KMS-11 (cell line): ENCODE results near the gene GRIK1.

Experiments
- H2AFZ ChIP-seq: fragments of 200-600 bp; sonication (generic); 2 replicates; pipeline ENCODE4 v1.6.1; 2016; ENCODE audit warnings: antibody characterized with exemption, mixed run types, low read depth
- H3K27ac ChIP-seq: fragments of 200-600 bp; sonication (generic); 2 replicates; pipeline ENCODE4 v1.6.1; 2016; ENCODE audit warnings: mild to moderate bottlenecking, mixed run types
- H3K27me3 ChIP-seq: fragments of 200-600 bp; sonication (generic); 2 replicates; pipeline ENCODE4 v1.6.1; 2017; ENCODE audit warnings: mild to moderate bottlenecking, low read depth, mixed run types, moderate library complexity; ENCODE audit not compliant: insufficient read depth
- H3K36me3 ChIP-seq: fragments of 200-600 bp; sonication (generic); 2 replicates; pipeline ENCODE4 v1.6.1; 2017; ENCODE audit warnings: mild to moderate bottlenecking, mixed run types; ENCODE audit not compliant: insufficient read depth
- H3K4me1 ChIP-seq: fragments of 200-600 bp; sonication (generic); 2 replicates; pipeline ENCODE4 v1.6.1; 2016; ENCODE audit warnings: mild to moderate bottlenecking, low read depth, mixed run types; ENCODE audit not compliant: poor library complexity, severe bottlenecking
- H3K4me2 ChIP-seq: fragments of 200-600 bp; sonication (generic); 2 replicates; pipeline ENCODE4 v1.7.0; 2016; ENCODE audit warnings: mild to moderate bottlenecking, mixed run types
- H3K4me3 ChIP-seq: fragments of 200-600 bp; sonication (generic); IDR thresholded peaks from 2 replicates; pipeline ENCODE4 v1.6.1; 2017; ENCODE audit warnings: low read depth, low read length, mixed read lengths; ENCODE audit not compliant: insufficient read depth
- H3K79me2 ChIP-seq: fragments of 200-600 bp; sonication (generic); 2 replicates; pipeline ENCODE4 v1.6.1; 2016; ENCODE audit warnings: low read depth, mixed run types; ENCODE audit not compliant: insufficient read depth
- H3K9ac ChIP-seq: fragments of 200-600 bp; sonication (generic); 2 replicates; pipeline ENCODE4 v1.6.1; 2016; ENCODE audit warnings: mild to moderate bottlenecking, mixed run types
- H4K20me1 ChIP-seq: fragments of 200-600 bp; sonication (generic); 2 replicates; pipeline ENCODE4 v1.6.1; 2016; ENCODE audit warnings: mild to moderate bottlenecking, mixed run types; ENCODE audit not compliant: insufficient read depth
- TF ChIP-seq, protein P1 (sequence below): fragments of 200-600 bp; sonication (generic); conservative IDR thresholded peaks from 2 replicates; pipeline ENCODE4 v1.6.1; 2017; ENCODE audit warnings: low read depth, mild to moderate bottlenecking, antibody characterized with exemption, low read length, moderate library complexity, mixed read lengths

Gene GRIK1

DNA sequence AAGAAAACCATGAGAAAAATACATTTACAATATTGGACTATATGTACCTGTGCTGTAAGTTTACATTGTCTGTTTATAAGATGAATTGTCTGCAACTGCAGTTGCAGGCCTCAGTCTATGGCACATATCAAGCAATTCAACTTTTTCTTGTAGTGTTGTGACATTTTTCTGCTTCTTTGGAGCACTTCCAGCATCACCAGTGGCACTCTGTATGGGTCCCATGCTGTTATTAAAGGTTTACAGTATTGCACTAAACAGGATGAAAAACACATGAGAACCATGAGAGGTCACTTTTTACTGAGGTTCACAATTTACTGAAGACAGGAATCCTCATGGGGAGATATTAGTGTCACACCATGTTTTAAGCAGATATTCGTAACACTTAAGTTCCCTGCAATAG lies 118.6 kb downstream of the GRIK1 start:
- no peak overlapping the region for H3K27ac ChIP-seq
- no peaks in the 10 kb centered on the region for H3K79me2 ChIP-seq
- no peaks in the 10 kb centered on the region for H3K36me3 ChIP-seq
- H4K20me1 ChIP-seq, result no peaks in the 10 kb centered on the region
- H3K4me3 ChIP-seq, result no peak overlapping the region
- no peak overlapping the region for H3K9ac ChIP-seq
- H3K4me2 ChIP-seq, result no peak overlapping the region
- H3K4me1 ChIP-seq, result no peaks in the 10 kb centered on the region
- TF ChIP-seq, protein P1, sequence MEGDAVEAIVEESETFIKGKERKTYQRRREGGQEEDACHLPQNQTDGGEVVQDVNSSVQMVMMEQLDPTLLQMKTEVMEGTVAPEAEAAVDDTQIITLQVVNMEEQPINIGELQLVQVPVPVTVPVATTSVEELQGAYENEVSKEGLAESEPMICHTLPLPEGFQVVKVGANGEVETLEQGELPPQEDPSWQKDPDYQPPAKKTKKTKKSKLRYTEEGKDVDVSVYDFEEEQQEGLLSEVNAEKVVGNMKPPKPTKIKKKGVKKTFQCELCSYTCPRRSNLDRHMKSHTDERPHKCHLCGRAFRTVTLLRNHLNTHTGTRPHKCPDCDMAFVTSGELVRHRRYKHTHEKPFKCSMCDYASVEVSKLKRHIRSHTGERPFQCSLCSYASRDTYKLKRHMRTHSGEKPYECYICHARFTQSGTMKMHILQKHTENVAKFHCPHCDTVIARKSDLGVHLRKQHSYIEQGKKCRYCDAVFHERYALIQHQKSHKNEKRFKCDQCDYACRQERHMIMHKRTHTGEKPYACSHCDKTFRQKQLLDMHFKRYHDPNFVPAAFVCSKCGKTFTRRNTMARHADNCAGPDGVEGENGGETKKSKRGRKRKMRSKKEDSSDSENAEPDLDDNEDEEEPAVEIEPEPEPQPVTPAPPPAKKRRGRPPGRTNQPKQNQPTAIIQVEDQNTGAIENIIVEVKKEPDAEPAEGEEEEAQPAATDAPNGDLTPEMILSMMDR, result no peak
- no peak overlapping the region for H2AFZ ChIP-seq
- no peaks in the 10 kb centered on the region for H3K27me3 ChIP-seq

DNA sequence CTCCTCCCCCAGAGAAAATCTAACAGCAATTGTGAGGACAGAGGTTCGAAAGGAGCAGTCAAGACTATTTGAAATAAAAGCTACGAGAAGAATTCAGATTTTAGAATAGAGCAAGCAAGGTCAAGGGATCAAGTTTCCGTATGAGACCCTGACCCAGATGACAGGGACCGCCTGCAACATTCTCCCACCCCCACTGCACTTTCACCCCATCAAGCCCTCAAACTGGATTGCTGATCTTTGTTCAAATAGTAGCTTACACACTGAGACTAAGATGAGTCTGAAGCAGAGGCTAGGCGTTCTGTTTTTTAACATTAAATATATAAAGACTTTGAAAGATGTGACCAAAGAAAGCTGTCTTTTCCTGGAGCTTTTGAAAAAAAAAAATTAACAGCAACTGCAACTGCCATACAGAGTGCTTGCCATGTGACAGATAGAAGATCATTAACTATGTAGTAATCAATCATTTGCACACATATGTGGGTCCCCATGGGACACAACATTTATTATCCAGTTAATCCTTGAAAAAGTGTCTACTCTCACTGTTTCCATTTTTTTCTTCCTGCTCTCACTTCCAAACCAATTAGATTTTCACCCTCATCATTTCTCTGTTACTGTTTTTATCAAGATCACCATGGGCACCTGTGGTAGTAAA lies 120.0 kb downstream of the GRIK1 start:
- Histone ChIP-seq H4K20me1 (no peaks in the 10 kb centered on the region), H2AFZ (no peak overlapping the region), H3K4me2 (no peak overlapping the region), H3K4me1 (no peaks in the 10 kb centered on the region), H3K79me2 (no peaks in the 10 kb centered on the region), H3K27ac (no peak overlapping the region), H3K9ac (no peak overlapping the region), H3K36me3 (no peaks in the 10 kb centered on the region), H3K27me3 (no peaks in the 10 kb centered on the region), H3K4me3 (no peak overlapping the region)
- TF ChIP-seq, protein P1, result no peak

DNA sequence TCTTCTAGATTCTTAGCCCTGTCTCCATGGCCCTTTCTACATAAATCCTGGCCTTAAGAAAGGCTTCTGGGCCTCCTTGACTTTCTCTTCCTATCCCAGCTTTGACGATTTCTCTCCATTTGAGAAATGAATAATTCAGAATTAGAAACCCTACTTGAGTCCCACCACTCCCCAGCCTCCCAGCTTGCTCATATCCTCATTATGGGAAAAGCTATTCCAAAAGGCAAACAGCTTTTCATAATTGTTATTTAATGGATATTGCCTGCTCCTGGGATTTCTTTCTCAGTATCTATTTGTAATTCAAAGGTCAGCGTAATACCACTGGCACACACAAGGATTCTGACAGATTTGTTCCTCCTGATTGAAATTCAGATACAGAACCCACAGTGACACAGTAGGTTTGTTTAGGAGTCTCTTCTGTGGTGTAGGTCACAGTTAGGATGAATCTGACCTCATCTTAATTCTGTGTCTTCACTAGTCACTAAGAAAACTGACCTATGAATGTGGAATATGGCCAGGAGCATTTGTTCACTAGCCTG lies 121.3 kb downstream of the GRIK1 start:
- Histone ChIP-seq H3K27ac (no peak overlapping the region), H3K36me3 (no peaks in the 10 kb centered on the region), H3K4me2 (no peak overlapping the region), H3K27me3 (no peaks in the 10 kb centered on the region), H3K4me3 (no peak overlapping the region), H3K9ac (no peak overlapping the region), H3K79me2 (no peaks in the 10 kb centered on the region), H4K20me1 (no peaks in the 10 kb centered on the region), H2AFZ (no peak overlapping the region), H3K4me1 (no peaks in the 10 kb centered on the region)
- TF ChIP-seq, protein P1, result no peak

DNA sequence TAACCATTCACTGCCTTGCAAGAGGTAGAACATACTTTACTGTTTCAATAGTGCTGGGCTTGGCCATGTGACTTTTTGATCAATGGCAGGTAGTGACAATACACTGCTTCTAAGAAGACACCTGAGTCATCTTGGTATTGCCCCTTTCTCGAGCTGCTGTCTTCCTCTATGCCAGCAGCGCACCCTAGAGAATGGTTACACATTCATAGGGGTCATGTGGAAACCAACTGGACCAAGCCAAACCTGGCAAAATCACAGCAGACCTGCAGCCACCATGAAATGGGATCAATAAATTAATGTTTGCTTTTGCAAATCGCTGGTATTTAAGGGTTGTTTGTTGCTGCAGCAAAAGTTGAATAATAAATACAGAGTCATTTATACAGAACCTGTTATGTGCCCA lies 122.3 kb downstream of the GRIK1 start:
- Histone ChIP-seq H3K79me2 (no peaks in the 10 kb centered on the region), H4K20me1 (no peaks in the 10 kb centered on the region), H3K36me3 (no peaks in the 10 kb centered on the region), H2AFZ (no peak overlapping the region), H3K27ac (no peak overlapping the region), H3K4me3 (no peak overlapping the region), H3K4me1 (no peaks in the 10 kb centered on the region), H3K4me2 (no peak overlapping the region), H3K9ac (no peak overlapping the region), H3K27me3 (no peaks in the 10 kb centered on the region)
- TF ChIP-seq, protein P1, result no peak
